ENCODE results near the gene C5AR2.
"Not testable (repeated sequence)": the region's sequence is repeated elsewhere in the genome, so short reads cannot be mapped to it uniquely, and the experiment has no call there.

The C5AR2 gene

DNA sequence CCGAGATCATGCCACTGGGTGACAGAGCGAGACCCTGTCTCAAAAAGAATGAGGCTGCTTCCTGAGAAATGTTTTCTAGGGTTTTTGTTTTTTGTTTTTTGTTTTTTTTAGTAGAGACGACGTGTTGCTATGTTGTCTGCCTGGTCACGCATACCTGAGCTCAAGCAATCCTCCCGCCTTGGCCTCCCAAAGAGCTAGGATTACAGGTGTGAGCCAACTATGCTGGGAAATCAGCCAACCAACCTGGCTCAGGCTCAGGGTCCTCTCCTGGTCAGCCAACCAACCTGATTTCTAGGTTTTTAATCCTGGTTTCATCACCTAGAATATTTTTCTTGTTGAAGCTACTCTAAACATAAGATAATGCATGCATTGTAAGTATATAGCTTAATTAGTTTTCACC, 24.9 kb downstream of the C5AR2 start:
- DNase-seq (ENCODE audit: insufficient read length, low spot score) (no peak), FAIRE-seq (no peak)
- TF ChIP-seq TAF1 (IDR thresholded peaks at IDR 0.05; ENCODE audit: low read depth, low read length): no peak
- TF ChIP-seq POU2F2 (IDR thresholded peaks at IDR 0.05; ENCODE audit: low read depth, low read length): no peak
- TF ChIP-seq PAX5 (IDR thresholded peaks at IDR 0.05; ENCODE audit: insufficient read depth, low read length, severe bottlenecking): no peak
- TF ChIP-seq POLR2AphosphoS5 (IDR thresholded peaks at IDR 0.05; ENCODE audit: low read depth, low read length): no peak
- TF ChIP-seq SPI1 (IDR thresholded peaks at IDR 0.05; ENCODE audit: low read depth, low read length): no peak
- TF ChIP-seq POLR2A (IDR thresholded peaks at IDR 0.05; ENCODE audit: low read depth, low read length): no peak

- DNase-seq (ENCODE audit: insufficient read length, low spot score): no peak
- no peak for FAIRE-seq
- TF ChIP-seq POLR2A (IDR thresholded peaks at IDR 0.05; ENCODE audit: low read depth, low read length): no peak
- TF ChIP-seq POU2F2 (IDR thresholded peaks at IDR 0.05; ENCODE audit: low read depth, low read length): no peak
- TF ChIP-seq SPI1 (IDR thresholded peaks at IDR 0.05; ENCODE audit: low read depth, low read length): no peak
- TF ChIP-seq POLR2AphosphoS5 (IDR thresholded peaks at IDR 0.05; ENCODE audit: low read depth, low read length): no peak
- TF ChIP-seq PAX5 (IDR thresholded peaks at IDR 0.05; ENCODE audit: insufficient read depth, low read length, severe bottlenecking): no peak
- TF ChIP-seq TAF1 (IDR thresholded peaks at IDR 0.05; ENCODE audit: low read depth, low read length): no peak
Observed at GRCh38 chr19:47357788-47358680, 26.1 kb downstream of the C5AR2 start.

DNA sequence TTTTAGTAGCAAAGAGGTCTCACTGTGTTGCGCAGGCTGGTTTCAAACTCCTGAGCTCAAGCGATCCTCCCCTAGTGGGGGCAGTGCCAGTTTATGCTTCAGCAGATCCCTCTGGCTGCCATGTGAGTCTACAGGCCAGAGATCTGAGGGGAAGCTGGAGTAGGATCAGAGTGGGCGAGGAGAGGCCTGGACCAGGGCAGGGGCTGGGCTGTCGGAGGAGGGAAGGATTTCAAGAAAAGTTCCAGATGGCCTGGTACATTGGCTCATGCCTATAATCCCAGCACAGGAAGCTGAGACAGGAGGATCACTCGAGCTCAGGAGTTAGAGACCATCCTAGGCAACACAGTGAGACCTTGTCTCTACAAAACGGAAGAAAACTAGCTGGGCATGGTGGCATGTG, 27.0 kb downstream of the C5AR2 start:
- FAIRE-seq (no peak), DNase-seq (ENCODE audit: insufficient read length, low spot score) (no peak)
- TF ChIP-seq POLR2A (IDR thresholded peaks at IDR 0.05; ENCODE audit: low read depth, low read length) (no peak), POU2F2 (IDR thresholded peaks at IDR 0.05; ENCODE audit: low read depth, low read length) (no peak), SPI1 (IDR thresholded peaks at IDR 0.05; ENCODE audit: low read depth, low read length) (no peak), TAF1 (IDR thresholded peaks at IDR 0.05; ENCODE audit: low read depth, low read length) (no peak)

DNA sequence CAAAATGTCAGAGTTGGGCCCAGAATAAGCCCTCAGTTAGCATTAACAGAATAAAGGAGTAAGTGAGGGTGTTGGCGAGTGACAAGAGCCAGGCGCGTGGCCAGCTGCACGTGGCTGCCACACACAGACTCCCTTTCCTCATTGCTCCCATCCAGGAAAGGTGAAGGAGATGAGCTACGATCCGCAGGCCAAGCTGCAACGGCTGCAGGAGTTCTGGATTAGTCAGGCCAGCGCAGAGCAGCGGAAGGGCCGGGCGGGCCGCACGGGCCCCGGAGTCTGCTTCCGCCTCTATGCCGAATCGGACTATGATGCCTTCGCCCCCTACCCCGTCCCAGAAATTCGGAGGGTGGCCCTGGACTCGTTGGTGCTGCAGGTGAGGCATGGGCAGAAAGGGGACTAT, 30.3 kb downstream of the C5AR2 start:
- TF ChIP-seq PAX5 (IDR thresholded peaks at IDR 0.05; ENCODE audit: insufficient read depth, low read length, severe bottlenecking) (no peak), POLR2AphosphoS5 (IDR thresholded peaks at IDR 0.05; ENCODE audit: low read depth, low read length) (no peak), SPI1 (IDR thresholded peaks at IDR 0.05; ENCODE audit: low read depth, low read length) (no peak), TAF1 (IDR thresholded peaks at IDR 0.05; ENCODE audit: low read depth, low read length) (no peak), POLR2A (IDR thresholded peaks at IDR 0.05; ENCODE audit: low read depth, low read length) (no peak), POU2F2 (IDR thresholded peaks at IDR 0.05; ENCODE audit: low read depth, low read length) (no peak)
- DNase-seq (ENCODE audit: insufficient read length, low spot score) (no peak), FAIRE-seq (no peak)

GRCh38 chr19:47363758-47364531, 32.0 kb downstream of the C5AR2 start:
- DNase-seq (ENCODE audit: insufficient read length, low spot score): no peak
- no peak for FAIRE-seq
- TF ChIP-seq POU2F2 (IDR thresholded peaks at IDR 0.05; ENCODE audit: low read depth, low read length): no peak
- no peak for TF ChIP-seq PAX5 (IDR thresholded peaks at IDR 0.05; ENCODE audit: insufficient read depth, low read length, severe bottlenecking)
- TF ChIP-seq POLR2A (IDR thresholded peaks at IDR 0.05; ENCODE audit: low read depth, low read length): no peak
- no peak for TF ChIP-seq SPI1 (IDR thresholded peaks at IDR 0.05; ENCODE audit: low read depth, low read length)
- TF ChIP-seq TAF1 (IDR thresholded peaks at IDR 0.05; ENCODE audit: low read depth, low read length): no peak
- TF ChIP-seq POLR2AphosphoS5 (IDR thresholded peaks at IDR 0.05; ENCODE audit: low read depth, low read length): no peak

- DNase-seq (ENCODE audit: insufficient read length, low spot score); FAIRE-seq: not testable (repeated sequence)
Observed at GRCh38 chr19:47365455-47365854, 33.5 kb downstream of the C5AR2 start.

GRCh38 chr19:47370045-47370611, 38.2 kb downstream of the C5AR2 start:
- TF ChIP-seq PAX5 (IDR thresholded peaks at IDR 0.05; ENCODE audit: insufficient read depth, low read length, severe bottlenecking) (no peak), POU2F2 (IDR thresholded peaks at IDR 0.05; ENCODE audit: low read depth, low read length) (no peak), TAF1 (IDR thresholded peaks at IDR 0.05; ENCODE audit: low read depth, low read length) (no peak), POLR2AphosphoS5 (IDR thresholded peaks at IDR 0.05; ENCODE audit: low read depth, low read length) (no peak), POLR2A (IDR thresholded peaks at IDR 0.05; ENCODE audit: low read depth, low read length) (no peak), SPI1 (IDR thresholded peaks at IDR 0.05; ENCODE audit: low read depth, low read length) (no peak)
- no peak for FAIRE-seq
- no peak for DNase-seq (ENCODE audit: insufficient read length, low spot score)

DNA sequence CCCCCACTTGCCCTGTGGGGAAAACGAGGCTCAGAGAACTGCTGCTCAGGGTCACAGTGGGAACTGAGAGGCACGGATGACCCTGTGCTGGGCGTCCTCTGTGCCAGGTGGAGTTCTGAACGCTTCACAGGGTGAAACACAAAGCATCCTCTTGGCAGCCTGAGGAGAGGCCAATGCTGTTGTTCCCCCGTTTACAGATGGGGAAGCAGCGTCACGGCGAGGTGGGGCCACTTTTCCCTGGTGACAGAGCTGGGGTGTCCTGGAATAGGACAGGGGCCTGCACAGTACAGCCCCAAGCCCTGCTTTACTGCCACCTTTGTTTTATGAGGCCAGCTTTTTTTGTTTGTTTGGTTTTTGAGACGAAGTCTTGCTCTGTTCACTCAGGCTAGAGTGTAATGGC, 39.3 kb downstream of the C5AR2 start:
- TF ChIP-seq POLR2A (IDR thresholded peaks at IDR 0.05; ENCODE audit: low read depth, low read length) (no peak), PAX5 (IDR thresholded peaks at IDR 0.05; ENCODE audit: insufficient read depth, low read length, severe bottlenecking) (no peak), POU2F2 (IDR thresholded peaks at IDR 0.05; ENCODE audit: low read depth, low read length) (no peak), SPI1 (IDR thresholded peaks at IDR 0.05; ENCODE audit: low read depth, low read length) (no peak), TAF1 (IDR thresholded peaks at IDR 0.05; ENCODE audit: low read depth, low read length) (no peak), POLR2AphosphoS5 (IDR thresholded peaks at IDR 0.05; ENCODE audit: low read depth, low read length) (no peak)
- no peak for FAIRE-seq
- no peak for DNase-seq (ENCODE audit: insufficient read length, low spot score)

DNA sequence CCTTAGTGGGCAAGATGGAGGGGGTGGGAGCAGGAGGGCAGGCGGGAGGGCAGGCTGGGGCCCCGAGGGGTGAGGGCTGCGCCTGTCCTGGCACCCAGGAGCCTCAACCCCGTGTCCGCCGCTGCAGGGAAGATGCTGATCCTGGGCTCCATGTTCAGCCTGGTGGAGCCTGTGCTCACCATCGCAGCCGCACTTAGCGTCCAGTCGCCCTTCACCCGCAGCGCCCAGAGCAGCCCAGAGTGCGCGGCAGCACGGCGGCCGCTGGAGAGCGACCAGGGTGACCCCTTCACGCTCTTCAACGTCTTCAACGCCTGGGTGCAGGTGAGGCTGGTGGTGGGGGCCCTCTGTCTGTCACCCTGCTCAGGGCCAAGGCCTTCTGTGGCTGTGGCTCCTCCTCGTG, 40.6 kb downstream of the C5AR2 start:
- DNase-seq (ENCODE audit: insufficient read length, low spot score) (no peak), FAIRE-seq (no peak)
- TF ChIP-seq POLR2AphosphoS5 (IDR thresholded peaks at IDR 0.05; ENCODE audit: low read depth, low read length) (no peak), SPI1 (IDR thresholded peaks at IDR 0.05; ENCODE audit: low read depth, low read length) (no peak), POLR2A (IDR thresholded peaks at IDR 0.05; ENCODE audit: low read depth, low read length) (no peak), PAX5 (IDR thresholded peaks at IDR 0.05; ENCODE audit: insufficient read depth, low read length, severe bottlenecking) (no peak), POU2F2 (IDR thresholded peaks at IDR 0.05; ENCODE audit: low read depth, low read length) (no peak)

Data from GM12891 (cell line).